HG03457 (cell line): ENCODE results near the gene TRPV5.

Experiments
- ATAC-seq: cut with Tn5 transposase; IDR thresholded peaks from one replicate; pipeline ENCODE4 v1.9.1; 2021; ENCODE audit warnings: moderate number of reproducible peaks; ENCODE audit not compliant: unreplicated experiment

The TRPV5 gene

GRCh38 chr7:142910481-142910880 is 23.1 kb downstream of the TRPV5 start:
- no peak for ATAC-seq

DNA sequence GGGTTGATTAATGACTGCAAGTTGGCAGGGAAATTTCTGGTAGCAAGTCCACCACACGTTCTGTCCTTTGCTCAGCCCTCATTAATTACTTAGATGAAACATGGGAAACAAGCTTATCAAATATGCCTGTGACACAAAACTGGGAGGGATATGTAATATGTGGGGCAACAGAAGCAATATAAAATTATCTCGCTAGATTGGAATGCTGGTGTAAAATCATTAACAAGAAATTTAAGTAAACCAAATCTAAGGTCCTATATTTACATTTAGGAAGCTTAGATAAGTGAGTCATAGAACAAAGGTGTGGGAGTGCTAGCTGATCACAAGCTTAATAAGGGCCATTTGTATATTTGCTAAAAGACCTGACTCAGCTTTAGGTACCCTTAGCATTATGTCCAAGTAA is 23.5 kb downstream of the TRPV5 start:
- ATAC-seq, result no peak

GRCh38 chr7:142908921-142909890 is 24.3 kb downstream of the TRPV5 start:
- ATAC-seq, result no peak

DNA sequence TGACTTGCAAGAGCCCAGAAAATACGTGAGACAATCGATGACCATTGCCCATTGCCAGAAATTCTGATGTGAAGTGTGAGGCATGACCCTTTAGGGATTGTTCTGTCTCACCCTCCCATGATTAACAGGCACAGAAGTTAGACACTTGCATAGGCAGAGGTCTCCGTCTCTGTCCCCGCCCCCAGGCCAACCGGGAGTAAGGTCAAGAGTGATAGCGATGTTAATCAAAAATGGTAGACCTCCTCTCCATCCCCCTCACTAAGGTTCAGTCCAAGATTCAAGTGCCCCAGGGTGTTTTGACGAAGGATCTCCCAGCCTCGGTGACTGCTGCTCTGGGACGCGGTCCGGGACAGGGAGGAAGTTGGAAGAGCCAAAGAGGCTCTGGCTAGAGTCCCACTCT is 25.3 kb downstream of the TRPV5 start:
- no peak for ATAC-seq

GRCh38 chr7:142906643-142907042 is 26.9 kb downstream of the TRPV5 start:
- no peak for ATAC-seq

- ATAC-seq, result no peak
These were observed 27.8 kb downstream of the TRPV5 start for GRCh38 chr7:142905759-142906158.

DNA sequence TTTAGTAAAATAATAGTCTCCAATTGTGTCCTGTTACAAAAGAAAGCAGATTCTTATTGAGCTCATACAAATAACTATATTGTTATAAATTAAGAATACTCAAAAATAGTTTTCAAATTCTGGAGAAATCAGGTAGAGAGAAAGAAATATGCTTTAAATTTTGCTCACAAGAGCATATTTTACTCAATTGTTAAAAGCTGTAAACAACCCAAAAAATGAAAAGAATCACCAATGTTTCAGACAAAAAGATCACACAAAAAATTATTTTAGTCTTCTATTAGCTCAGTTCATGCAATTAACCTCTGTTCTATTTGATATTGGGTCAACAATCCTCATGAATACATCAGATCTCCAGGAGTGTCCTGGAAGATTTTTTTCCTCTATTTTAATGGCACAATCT is 29.4 kb downstream of the TRPV5 start:
- no peak for ATAC-seq

DNA sequence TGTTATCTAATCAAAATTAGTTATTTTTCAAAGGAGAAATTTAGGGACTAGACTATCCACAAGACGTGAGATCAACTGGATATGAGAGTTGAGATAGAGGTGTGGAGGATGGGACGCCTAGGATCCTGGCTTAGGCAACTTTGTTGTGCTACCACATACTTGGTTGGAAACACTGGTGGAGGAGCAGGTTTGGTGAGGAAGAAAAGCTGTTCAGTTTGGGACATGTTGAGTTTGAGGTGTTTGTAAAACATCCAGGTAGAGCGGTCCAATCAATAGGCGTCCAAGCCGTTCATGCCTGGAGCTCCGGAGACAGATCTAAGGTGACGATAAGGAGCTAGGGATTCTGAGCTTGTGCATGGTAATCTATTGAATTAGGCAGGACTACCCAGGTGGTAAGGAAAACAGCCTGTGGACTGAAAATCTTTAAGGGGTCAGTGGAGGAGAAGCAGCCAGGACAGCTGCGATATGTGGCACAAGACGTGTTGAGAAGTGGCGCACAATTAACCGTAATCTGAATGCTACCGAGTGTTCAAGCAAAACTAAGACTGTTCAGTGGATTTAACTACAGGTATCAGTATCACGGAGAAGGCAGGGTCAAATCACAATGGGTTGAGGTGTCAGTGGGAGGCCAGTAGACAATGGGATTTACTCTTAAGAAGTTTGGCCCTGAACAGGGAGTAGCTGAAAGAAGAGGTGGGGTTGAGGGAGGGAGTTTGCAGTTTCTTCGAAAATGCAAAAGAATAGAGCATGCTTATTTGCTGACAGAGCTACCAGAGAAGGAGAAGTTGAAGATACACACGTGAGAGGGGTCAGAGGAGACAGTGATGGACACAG is 31.9 kb downstream of the TRPV5 start:
- ATAC-seq, result no peak

DNA sequence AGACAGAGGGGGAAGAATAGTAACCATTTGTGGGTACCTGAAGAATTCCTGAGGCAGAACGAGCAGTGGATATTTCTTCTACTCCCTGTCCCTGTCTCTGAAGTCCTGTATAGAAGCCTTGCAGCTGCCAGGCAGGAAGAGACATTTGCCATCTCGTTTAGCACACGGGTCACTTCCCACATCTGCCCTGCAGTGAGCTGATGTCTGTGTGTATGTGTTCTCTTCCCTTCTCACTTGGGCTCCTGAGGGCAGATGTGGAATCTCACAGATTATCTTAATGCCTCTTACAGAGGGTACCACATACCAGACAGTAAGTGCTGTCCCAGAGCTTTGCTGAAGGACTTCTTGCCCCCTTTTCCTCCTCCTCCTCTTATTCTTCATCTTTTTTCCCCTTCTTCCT is 33.9 kb downstream of the TRPV5 start:
- ATAC-seq, result no peak

GRCh38 chr7:142898377-142899170 is 35.0 kb downstream of the TRPV5 start:
- ATAC-seq, result no peak

DNA sequence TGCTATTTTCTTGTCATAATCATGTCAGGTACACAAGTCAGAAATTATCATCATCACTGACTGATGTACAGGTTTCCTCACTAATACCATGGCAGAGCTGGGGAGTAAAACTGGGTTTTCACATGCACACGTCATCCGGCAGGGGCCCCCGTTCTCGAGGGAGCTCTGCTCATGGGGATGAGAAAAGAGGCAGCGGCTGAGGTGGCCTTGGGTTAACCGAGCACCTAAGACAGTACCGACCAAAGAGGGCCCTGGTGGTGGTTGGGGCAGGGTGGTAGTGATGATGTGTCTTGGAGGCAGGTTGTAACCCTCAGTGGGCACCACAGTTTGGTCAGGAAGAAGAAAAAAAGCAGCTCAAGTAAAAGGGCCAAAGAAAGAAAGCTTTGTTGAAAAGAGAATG is 35.9 kb downstream of the TRPV5 start:
- ATAC-seq, result no peak

- no peak for ATAC-seq
These were observed 36.7 kb downstream of the TRPV5 start for GRCh38 chr7:142896741-142897379.

- no peak for ATAC-seq
These were observed 37.4 kb downstream of the TRPV5 start for GRCh38 chr7:142896151-142896550.

GRCh38 chr7:142894985-142895593 is 38.5 kb downstream of the TRPV5 start:
- no peak for ATAC-seq

DNA sequence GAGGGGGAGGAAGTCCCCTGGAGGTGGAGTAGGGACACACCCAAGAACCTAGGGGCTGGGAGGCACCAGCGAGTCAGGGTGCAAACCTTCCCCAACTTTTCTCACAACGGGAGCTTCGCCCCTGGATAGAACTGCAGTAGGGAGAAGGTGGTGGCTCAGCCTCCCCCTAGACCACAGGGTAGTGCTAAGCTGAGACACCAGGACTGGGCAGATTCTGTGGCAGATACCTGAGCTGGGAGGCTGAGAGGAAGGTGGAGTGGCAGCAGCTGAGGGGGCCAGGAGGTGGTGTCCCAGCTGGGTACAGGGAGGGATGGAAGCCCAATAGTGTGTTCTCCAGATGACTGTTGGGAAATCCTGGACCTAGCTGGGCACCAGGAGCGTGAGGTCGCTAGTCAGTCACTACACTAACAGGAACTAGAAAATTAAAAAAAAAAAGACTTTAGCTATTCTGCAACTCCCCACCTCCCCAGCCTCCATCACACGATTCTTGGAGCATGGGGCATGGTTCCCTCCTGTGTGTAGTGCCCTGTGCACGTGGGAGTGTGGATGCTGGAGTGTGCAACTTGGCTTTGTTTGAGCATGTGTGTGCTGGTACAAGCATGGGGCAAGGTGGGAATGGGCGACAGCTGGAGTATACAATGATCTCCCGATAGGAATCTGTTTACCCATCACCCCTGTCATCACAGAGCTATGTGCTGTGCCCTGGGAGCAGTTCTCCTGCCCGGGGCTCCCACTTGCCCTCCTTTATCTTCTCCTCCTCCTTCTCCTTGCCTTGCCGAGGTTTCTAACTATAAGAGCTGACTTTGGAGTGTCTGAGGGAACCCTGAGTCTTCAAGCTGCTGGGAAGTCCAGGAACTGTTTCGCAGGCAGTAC is 39.2 kb downstream of the TRPV5 start:
- ATAC-seq, result no peak

GRCh38 chr7:142892951-142893350 is 40.6 kb downstream of the TRPV5 start:
- ATAC-seq, result no peak

GRCh38 chr7:142891490-142892082 is 42.0 kb downstream of the TRPV5 start:
- ATAC-seq, result no peak

DNA sequence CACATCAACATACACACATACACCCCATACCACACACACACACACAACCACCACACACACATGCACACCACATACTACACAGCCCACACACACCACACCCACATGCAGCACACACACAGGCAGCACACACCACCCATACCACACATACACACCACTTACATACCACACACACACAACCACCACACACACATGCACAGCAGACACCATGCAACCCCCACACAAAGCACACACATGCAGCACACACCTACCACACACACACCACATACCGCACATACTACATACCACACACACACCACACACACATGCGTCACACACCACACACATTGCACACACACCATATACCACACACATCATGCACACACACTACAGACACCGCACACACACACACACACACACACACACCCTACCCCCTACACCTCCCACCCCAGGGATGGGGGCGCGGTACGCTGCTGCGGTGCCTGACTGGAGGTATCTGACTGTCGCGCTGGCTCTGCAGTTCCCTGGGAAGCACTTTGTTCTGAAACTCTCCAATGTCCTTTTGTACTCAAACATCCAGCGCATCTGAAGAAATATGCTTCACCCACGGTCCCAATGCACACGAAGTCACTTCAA is 42.6 kb downstream of the TRPV5 start:
- no peak for ATAC-seq
